ENCODE measurements around the gene DHX16. TPM values are rescaled to one million over a fixed set of nuclear protein-coding genes. Genes with fewer than 3 reads are reported as not detected.
A peak's percentile ranks its signal among the peaks of the same experiment; 100 is the strongest.

DHX16 gene
- total and polyA plus RNA-seq, 2 of the 8 experiments (the other 6 are each of a cell fraction or from before 2014, with no cell fraction given): 27.4 to 44.4 TPM

DNA sequence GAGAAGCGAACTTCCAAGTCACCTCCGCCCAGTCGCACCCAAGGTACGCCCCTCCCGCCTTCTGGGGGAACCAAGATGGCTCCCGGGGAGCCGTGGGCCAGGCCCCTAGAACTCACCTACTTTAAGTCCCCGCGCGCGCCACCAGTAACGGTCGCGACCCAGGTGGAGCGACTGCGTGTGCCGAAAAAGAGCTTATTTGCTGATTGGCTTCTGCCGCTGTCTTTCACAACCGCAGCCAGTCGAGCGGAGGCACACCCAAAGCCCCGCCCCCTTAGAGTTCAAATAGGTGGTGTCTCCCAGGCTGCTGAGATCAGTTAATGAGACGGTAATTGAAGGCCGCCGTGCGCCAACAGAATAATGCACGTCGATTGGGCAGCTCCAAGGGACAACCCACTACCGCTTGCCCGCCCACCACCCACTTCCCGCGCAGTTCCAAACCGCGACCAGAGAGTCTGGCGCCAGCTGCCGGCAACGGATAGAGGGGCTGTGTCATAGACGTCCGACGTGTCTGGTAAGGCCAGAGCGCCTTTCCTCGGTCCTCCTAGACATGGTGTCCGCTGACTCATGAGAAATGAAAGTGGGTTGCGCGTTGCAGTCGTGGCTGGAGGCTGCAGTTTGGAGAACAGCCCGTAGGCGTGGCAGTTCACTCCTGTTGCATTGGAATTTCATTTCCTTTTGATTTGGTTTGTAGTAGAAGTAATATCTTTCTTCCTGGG lies 44.5 kb upstream of the DHX16 start, which contains the start of gene MDC1 (continued):
- TF ChIP-seq, protein P1, sequence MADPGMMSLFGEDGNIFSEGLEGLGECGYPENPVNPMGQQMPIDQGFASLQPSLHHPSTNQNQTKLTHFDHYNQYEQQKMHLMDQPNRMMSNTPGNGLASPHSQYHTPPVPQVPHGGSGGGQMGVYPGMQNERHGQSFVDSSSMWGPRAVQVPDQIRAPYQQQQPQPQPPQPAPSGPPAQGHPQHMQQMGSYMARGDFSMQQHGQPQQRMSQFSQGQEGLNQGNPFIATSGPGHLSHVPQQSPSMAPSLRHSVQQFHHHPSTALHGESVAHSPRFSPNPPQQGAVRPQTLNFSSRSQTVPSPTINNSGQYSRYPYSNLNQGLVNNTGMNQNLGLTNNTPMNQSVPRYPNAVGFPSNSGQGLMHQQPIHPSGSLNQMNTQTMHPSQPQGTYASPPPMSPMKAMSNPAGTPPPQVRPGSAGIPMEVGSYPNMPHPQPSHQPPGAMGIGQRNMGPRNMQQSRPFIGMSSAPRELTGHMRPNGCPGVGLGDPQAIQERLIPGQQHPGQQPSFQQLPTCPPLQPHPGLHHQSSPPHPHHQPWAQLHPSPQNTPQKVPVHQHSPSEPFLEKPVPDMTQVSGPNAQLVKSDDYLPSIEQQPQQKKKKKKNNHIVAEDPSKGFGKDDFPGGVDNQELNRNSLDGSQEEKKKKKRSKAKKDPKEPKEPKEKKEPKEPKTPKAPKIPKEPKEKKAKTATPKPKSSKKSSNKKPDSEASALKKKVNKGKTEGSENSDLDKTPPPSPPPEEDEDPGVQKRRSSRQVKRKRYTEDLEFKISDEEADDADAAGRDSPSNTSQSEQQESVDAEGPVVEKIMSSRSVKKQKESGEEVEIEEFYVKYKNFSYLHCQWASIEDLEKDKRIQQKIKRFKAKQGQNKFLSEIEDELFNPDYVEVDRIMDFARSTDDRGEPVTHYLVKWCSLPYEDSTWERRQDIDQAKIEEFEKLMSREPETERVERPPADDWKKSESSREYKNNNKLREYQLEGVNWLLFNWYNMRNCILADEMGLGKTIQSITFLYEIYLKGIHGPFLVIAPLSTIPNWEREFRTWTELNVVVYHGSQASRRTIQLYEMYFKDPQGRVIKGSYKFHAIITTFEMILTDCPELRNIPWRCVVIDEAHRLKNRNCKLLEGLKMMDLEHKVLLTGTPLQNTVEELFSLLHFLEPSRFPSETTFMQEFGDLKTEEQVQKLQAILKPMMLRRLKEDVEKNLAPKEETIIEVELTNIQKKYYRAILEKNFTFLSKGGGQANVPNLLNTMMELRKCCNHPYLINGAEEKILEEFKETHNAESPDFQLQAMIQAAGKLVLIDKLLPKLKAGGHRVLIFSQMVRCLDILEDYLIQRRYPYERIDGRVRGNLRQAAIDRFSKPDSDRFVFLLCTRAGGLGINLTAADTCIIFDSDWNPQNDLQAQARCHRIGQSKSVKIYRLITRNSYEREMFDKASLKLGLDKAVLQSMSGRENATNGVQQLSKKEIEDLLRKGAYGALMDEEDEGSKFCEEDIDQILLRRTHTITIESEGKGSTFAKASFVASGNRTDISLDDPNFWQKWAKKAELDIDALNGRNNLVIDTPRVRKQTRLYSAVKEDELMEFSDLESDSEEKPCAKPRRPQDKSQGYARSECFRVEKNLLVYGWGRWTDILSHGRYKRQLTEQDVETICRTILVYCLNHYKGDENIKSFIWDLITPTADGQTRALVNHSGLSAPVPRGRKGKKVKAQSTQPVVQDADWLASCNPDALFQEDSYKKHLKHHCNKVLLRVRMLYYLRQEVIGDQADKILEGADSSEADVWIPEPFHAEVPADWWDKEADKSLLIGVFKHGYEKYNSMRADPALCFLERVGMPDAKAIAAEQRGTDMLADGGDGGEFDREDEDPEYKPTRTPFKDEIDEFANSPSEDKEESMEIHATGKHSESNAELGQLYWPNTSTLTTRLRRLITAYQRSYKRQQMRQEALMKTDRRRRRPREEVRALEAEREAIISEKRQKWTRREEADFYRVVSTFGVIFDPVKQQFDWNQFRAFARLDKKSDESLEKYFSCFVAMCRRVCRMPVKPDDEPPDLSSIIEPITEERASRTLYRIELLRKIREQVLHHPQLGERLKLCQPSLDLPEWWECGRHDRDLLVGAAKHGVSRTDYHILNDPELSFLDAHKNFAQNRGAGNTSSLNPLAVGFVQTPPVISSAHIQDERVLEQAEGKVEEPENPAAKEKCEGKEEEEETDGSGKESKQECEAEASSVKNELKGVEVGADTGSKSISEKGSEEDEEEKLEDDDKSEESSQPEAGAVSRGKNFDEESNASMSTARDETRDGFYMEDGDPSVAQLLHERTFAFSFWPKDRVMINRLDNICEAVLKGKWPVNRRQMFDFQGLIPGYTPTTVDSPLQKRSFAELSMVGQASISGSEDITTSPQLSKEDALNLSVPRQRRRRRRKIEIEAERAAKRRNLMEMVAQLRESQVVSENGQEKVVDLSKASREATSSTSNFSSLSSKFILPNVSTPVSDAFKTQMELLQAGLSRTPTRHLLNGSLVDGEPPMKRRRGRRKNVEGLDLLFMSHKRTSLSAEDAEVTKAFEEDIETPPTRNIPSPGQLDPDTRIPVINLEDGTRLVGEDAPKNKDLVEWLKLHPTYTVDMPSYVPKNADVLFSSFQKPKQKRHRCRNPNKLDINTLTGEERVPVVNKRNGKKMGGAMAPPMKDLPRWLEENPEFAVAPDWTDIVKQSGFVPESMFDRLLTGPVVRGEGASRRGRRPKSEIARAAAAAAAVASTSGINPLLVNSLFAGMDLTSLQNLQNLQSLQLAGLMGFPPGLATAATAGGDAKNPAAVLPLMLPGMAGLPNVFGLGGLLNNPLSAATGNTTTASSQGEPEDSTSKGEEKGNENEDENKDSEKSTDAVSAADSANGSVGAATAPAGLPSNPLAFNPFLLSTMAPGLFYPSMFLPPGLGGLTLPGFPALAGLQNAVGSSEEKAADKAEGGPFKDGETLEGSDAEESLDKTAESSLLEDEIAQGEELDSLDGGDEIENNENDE (IDR thresholded peaks at IDR 0.05; ENCODE audit: insufficient replicate concordance, low read length): no peak
- no peak for TF ChIP-seq BCL11A (IDR thresholded peaks at IDR 0.05; ENCODE audit: low read depth in 2 of 2, low read length in 2 of 2)
- TF ChIP-seq TEAD4 (IDR thresholded peaks at IDR 0.05; ENCODE audit: low read depth, low read length): peak; percentile 52; the same call in 1 of the 2 replicates
- peak; percentile 88 for TF ChIP-seq CREB1 (IDR thresholded peaks at IDR 0.05)
- TF ChIP-seq, protein P2, sequence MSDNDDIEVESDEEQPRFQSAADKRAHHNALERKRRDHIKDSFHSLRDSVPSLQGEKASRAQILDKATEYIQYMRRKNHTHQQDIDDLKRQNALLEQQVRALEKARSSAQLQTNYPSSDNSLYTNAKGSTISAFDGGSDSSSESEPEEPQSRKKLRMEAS (IDR thresholded peaks at IDR 0.05): peak; percentile 68
- TF ChIP-seq TBP (IDR thresholded peaks at IDR 0.05; ENCODE audit: low read depth, low read length): peak; percentile 92
- TF ChIP-seq GABPA (IDR thresholded peaks at IDR 0.05; ENCODE audit: borderline replicate concordance, insufficient read depth, low read length): no peak

Measured in H1 (cell line).